Spleen (tissue), 11 donors: Measurements from ENCODE around the gene DIP2C. TPM values are rescaled to one million over a fixed set of nuclear protein-coding genes. Genes with fewer than 3 reads are reported as not detected.

Experiments
- DNase-seq: peaks from one replicate; pipeline ENCODE4 v3.0.0-alpha.2; 2020
- H3K27ac ChIP-seq, 8 donors: fragments of 200-600 bp; sonication (generic) in 7 of 8; 1 replicate in 4 of 8; 2 replicates in 4 of 8; pipeline versions ENCODE4 v1.5.0 to v1.8.0; 2016 to 2021; ENCODE audit warnings: inconsistent platforms in 4 of 8, mild to moderate bottlenecking in 4 of 8, moderate library complexity in 1 of 8
- H3K27me3 ChIP-seq, 7 donors: fragments of 200-600 bp; sonication (generic) in 6 of 7; replicated peaks in 1 of 7; 1 replicate in 4 of 7; 2 replicates in 3 of 7; pipeline versions ENCODE4 v1.5.0 to v1.8.0; 2016 to 2021; ENCODE audit warnings: inconsistent platforms in 3 of 7, mild to moderate bottlenecking in 1 of 7
- H3K36me3 ChIP-seq, 6 donors: fragments of 200-600 bp; sonication (generic) in 5 of 6; 1 replicate in 4 of 6; 2 replicates in 2 of 6; pipeline versions ENCODE4 v1.5.0 to v1.8.0; 2016 to 2021; ENCODE audit warnings: inconsistent platforms in 2 of 6
- H3K4me1 ChIP-seq, 6 donors: fragments of 200-600 bp; sonication (generic) in 5 of 6; 1 replicate in 3 of 6; 2 replicates in 3 of 6; pipeline versions ENCODE4 v1.5.0 to v1.8.0; 2016 to 2021; ENCODE audit warnings: inconsistent platforms in 3 of 6
- H3K4me3 ChIP-seq, 8 donors: fragments of 200-600 bp; sonication (generic) in 7 of 8; 1 replicate in 4 of 8; 2 replicates in 4 of 8; pipeline versions ENCODE4 v1.5.0 to v1.8.0; 2016 to 2021; ENCODE audit warnings: inconsistent platforms in 4 of 8, mild to moderate bottlenecking in 4 of 8, moderate library complexity in 2 of 8
- H3K9me3 ChIP-seq, 8 donors: fragments of 200-600 bp; sonication (generic) in 7 of 8; 1 replicate in 4 of 8; 2 replicates in 4 of 8; pipeline versions ENCODE4 v1.5.0 to v1.8.0; 2016 to 2021; ENCODE audit warnings: inconsistent platforms in 4 of 8
- POLR2A ChIP-seq, 3 donors: fragments of 450-650 bp; IDR thresholded peaks; one replicate each; pipeline ENCODE4 v1.5.1; 2017; ENCODE audit warnings: antibody characterized with exemption in 3 of 3, mild to moderate bottlenecking in 1 of 3
- POLR2AphosphoS5 ChIP-seq, 3 donors: sonication (generic); formaldehyde crosslinking; IDR thresholded peaks; one replicate each; pipeline ENCODE4 v1.5.1; 2017; ENCODE audit warnings: antibody characterized with exemption in 3 of 3
- WGBS, 5 donors: extraction: QIAGEN DNeasy Blood & Tissue Kit in 3 of 5; methylation state at CpG; one replicate each; pipeline versions ENCODE4 v1.1.5 to v1.1.7; 2013 to 2018; 5-methylcytosine and 5-hydroxymethylcytosine counted together
- intact Hi-C: fragments of 100-400 bp; cut with DNase I; formaldehyde crosslinking; loops from one replicate; pipeline ENCODE4 v1.15.0; 2023; ENCODE audit warnings: low total_unique reads
- polyA plus RNA-seq, 3 donors: library from polyadenylated mRNA; stranded (reverse); fragments of 200-250 nt; gene quantifications; one replicate each; pipeline ENCODE4 v1.2.1, GENCODE V29; 2013
- total RNA-seq, 7 donors: library from RNA; depleted of rRNA in 3 of 7; stranded (reverse); fragments of >200 nt in 3 of 7; fragmentation: NEBNext Ultra II Directional in 4 of 7; extraction: Animal tissue kit (Norgen Biotek cat#: 25700) in 4 of 7; gene quantifications; one replicate each; pipeline versions ENCODE4 v1.1.0 to v1.2.1, GENCODE V29; 2016 to 2021
- TF ChIP-seq, protein P1 (sequence below), 11 experiments: fragments of 200-600 bp in 7 of 11; fragments of 450-650 bp in 4 of 11; sonication (generic) in 4 of 11; IDR thresholded peaks in 8 of 11; conservative IDR thresholded peaks in 3 of 11; 1 replicate in 7 of 11; 2 replicates in 4 of 11; pipeline versions ENCODE4 v1.4.0 to v1.8.0; 2016 to 2021; ENCODE audit warnings: antibody characterized with exemption in 11 of 11, inconsistent platforms in 4 of 11, mild to moderate bottlenecking in 1 of 11
- donor health status: healthy with polysubstance abuse.
- donor health status: DM: no; HTN: no; CAD: no; lungs with moderate emphysema.
- donor health status: DM: no; HTN: no; CAD: no.
- donor health status: Bipolar disorder and iron deficiency.
- donor health status: healthy.
- donor health status: DM: no; HTN: no; CAD: no.
- donor health status: DM: yes; HTN: yes; CAD: no.

Gene DIP2C
- total and polyA plus RNA-seq, 10 donors: 2.2 to 13.1 (median 9.0) TPM

DNA sequence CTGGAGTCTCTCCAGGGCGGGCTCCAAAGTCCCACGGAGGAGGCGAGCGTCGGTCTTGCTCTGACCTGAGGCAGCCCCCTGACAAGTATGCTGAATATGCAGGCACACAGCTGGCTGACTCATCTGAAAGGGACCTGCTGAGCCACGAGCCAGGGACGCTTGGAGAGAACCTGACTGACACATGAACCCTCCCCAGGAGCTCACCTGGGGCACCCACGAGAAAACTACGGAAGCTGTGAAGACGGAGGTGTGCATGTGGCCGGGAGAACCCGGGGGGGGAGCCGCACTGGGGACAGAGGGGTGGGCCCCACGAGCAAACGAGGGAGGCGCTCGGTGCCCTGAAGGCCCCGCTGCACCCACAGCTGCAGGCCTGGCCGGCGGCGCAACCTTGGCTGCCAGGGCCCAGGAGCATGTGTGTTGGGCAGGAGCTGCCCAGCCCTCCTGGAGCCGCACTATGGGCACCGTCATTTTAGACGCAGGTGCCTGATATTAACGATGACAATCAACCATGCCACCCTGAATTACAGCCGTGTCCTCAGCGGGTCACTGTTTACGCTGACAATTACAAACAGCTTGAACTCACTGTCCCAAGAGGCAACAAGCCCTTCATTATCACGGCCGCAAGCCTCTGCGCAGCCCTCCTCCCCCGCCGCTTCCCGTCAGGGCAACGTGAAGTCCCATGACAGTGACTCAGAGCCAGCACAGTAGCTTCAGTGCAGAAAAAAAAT lies 64.7 kb downstream of the DIP2C start:
- DNase-seq: peak; percentile 82
- peak; percentile 58 to 81 (median 77) for TF ChIP-seq POLR2AphosphoS5 (IDR thresholded peaks at IDR 0.05)
- TF ChIP-seq POLR2A (IDR thresholded peaks at IDR 0.05): no peak
- Histone ChIP-seq H3K36me3 (no peaks in the 10 kb centered on the region), H3K9me3 (no peaks in the 10 kb centered on the region), H3K4me3 (no peak overlapping the region), H3K27ac (peak overlapping the region; percentile 60 to 86 (median 77)), H3K4me1 (peaks cover 0 to 73% (median 41%) of the 10 kb centered on the region in 6 donors), H3K27me3 (peaks cover 0 to 82% (median 0%) of the 10 kb centered on the region in 7 donors)
- WGBS, 5 donors: 52 to 65% (median 56%) methylated on average over 22 to 35 of the region's 35 CpGs
- intact Hi-C loops: no loop called here

DNA sequence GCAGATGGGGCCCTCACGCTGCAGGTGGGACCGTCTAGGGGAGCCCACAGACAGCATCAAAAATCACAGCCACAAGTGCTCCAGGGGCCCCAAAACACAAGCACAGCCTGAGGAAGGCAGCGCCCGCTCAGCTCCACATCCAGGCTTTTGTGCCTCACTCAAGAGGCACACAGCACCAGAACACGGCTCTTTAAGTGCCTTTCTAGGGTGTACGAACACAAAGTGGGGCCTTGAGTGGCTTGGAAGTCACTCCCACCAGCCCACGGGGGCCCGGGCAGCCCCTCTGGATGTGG lies 65.2 kb downstream of the DIP2C start:
- Histone ChIP-seq H3K27ac (peak overlapping the region in 7 of 8 donors; percentile 60 to 86 (median 77)), H3K4me3 (no peak overlapping the region), H3K4me1 (peaks cover 0 to 71% (median 42%) of the 10 kb centered on the region in 6 donors), H3K36me3 (no peaks in the 10 kb centered on the region), H3K9me3 (no peaks in the 10 kb centered on the region), H3K27me3 (peaks cover 0 to 82% (median 0%) of the 10 kb centered on the region in 7 donors)
- DNase-seq: no peak
- TF ChIP-seq POLR2AphosphoS5 (IDR thresholded peaks at IDR 0.05): no peak
- TF ChIP-seq, protein P1, sequence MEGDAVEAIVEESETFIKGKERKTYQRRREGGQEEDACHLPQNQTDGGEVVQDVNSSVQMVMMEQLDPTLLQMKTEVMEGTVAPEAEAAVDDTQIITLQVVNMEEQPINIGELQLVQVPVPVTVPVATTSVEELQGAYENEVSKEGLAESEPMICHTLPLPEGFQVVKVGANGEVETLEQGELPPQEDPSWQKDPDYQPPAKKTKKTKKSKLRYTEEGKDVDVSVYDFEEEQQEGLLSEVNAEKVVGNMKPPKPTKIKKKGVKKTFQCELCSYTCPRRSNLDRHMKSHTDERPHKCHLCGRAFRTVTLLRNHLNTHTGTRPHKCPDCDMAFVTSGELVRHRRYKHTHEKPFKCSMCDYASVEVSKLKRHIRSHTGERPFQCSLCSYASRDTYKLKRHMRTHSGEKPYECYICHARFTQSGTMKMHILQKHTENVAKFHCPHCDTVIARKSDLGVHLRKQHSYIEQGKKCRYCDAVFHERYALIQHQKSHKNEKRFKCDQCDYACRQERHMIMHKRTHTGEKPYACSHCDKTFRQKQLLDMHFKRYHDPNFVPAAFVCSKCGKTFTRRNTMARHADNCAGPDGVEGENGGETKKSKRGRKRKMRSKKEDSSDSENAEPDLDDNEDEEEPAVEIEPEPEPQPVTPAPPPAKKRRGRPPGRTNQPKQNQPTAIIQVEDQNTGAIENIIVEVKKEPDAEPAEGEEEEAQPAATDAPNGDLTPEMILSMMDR (IDR thresholded peaks at IDR 0.05 in 8 of 11, conservative IDR thresholded peaks at IDR 0.05 in 3 of 11): no peak
- no peak for TF ChIP-seq POLR2A (IDR thresholded peaks at IDR 0.05)
- 58 to 78% (median 68%) methylated on average over 6 to 8 of the region's 8 CpGs for WGBS, 5 donors
- intact Hi-C loops: no loop called here

- TF ChIP-seq POLR2A (IDR thresholded peaks at IDR 0.05): no peak
- TF ChIP-seq POLR2AphosphoS5 (IDR thresholded peaks at IDR 0.05): no peak
- TF ChIP-seq, protein P1 (IDR thresholded peaks at IDR 0.05 in 8 of 11, conservative IDR thresholded peaks at IDR 0.05 in 3 of 11): no peak
- intact Hi-C loops: no loop called here
- Histone ChIP-seq H3K36me3 (no peaks in the 10 kb centered on the region), H3K9me3 (no peaks in the 10 kb centered on the region), H3K27ac (peak overlapping the region in 5 of 8 donors; percentile 70 to 83 (median 77)), H3K4me1 (peaks cover 0 to 71% (median 39%) of the 10 kb centered on the region in 6 donors), H3K27me3 (peaks cover 0 to 80% (median 0%) of the 10 kb centered on the region in 7 donors), H3K4me3 (no peak overlapping the region)
- WGBS, 5 donors: 59 to 87% (median 70%) methylated on average over 18 to 24 of the region's 24 CpGs
- peak; percentile 52 for DNase-seq
These were observed 65.8 kb downstream of the DIP2C start for GRCh38 chr10:623477-624311.

GRCh38 chr10:623014-623413 lies 66.5 kb downstream of the DIP2C start:
- Histone ChIP-seq H3K27ac (no peak overlapping the region), H3K27me3 (peaks cover 0 to 79% (median 0%) of the 10 kb centered on the region in 7 donors), H3K36me3 (no peaks in the 10 kb centered on the region), H3K9me3 (no peaks in the 10 kb centered on the region), H3K4me3 (no peak overlapping the region), H3K4me1 (peaks cover 0 to 65% (median 38%) of the 10 kb centered on the region in 6 donors)
- TF ChIP-seq POLR2AphosphoS5 (IDR thresholded peaks at IDR 0.05) (no peak), POLR2A (IDR thresholded peaks at IDR 0.05) (no peak)
- TF ChIP-seq, protein P1 (IDR thresholded peaks at IDR 0.05 in 8 of 11, conservative IDR thresholded peaks at IDR 0.05 in 3 of 11): no peak
- intact Hi-C loops: no loop called here
- WGBS, 5 donors: 92 to 95% (median 94%) methylated on average over 19 of the region's 19 CpGs
- peak; percentile 47 for DNase-seq
